Effector CD8-positive, alpha-beta T cell (primary cell): ENCODE measurements around the gene SLC41A1.

Source experiments
- DNase-seq: peaks from one replicate; lab custom pipeline; 2025; lab: John Stamatoyannopoulos, UW

SLC41A1 gene

DNA sequence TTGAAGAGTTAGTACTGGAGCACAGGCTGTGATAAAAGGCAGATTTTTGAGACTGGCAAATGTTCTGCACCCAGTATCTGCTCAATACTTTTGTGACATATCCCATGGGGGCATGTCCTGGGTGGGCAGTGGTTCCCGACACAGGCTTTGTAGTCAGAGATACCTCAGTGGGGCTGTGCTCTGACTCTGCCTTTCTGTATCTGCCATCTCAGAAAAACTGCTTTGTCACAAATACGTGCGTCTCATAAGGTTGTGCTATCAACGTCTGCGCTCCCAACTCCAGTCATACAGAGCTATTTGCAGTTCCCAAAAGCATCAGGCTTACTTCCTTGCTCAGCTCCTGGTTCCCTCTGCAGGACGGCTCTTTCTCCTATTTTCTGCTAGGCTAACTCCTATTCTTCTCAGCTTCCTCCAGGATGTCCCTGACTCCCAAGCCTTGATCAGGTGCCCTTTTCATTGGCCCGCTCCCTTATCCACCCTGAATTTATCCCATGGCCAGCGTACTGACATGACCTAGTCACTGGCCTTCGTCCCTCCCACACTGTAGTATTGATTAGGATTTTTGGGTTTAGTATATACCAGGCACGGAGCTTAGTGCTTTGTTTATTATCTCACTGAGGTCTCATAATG is 25.6 kb downstream of the SLC41A1 start:
- no peak for DNase-seq

DNA sequence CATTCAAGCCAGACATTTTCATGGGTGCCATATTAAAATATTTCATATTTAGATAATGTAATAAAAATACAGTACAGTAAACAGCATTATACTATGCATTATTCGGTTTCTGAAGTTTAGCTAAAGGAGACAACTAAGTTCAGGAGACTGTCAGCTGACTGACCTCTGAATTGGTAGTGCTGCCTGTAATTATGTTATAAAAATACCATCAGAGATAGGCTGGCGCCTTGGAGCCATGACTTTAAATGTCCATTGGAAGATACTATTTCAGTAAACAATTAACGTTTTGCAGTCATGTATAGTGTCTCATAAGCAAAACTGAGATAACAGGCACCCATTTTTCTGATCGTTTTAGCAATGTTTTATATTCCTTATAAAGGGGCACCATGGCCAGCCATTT is 26.4 kb downstream of the SLC41A1 start:
- no peak for DNase-seq

DNA sequence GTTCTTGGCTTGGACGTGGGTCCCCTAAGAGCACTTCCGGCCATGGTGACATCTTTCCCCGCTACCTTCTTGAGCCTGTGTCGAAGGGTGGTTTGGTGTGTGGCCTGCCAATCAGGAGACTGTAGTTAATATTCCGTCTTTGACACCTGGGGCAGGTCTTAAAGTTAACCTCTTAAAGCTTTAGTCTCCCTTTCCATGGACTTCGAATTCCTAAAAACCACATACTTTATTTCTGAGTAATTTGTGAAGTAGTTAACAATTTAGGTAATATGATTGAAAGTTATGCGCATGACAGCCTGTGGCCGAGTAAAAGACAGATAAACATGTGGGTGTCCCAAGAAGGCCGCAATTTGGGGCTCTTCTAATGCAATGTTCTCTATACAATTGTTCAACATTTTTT is 27.6 kb downstream of the SLC41A1 start:
- no peak for DNase-seq

DNA sequence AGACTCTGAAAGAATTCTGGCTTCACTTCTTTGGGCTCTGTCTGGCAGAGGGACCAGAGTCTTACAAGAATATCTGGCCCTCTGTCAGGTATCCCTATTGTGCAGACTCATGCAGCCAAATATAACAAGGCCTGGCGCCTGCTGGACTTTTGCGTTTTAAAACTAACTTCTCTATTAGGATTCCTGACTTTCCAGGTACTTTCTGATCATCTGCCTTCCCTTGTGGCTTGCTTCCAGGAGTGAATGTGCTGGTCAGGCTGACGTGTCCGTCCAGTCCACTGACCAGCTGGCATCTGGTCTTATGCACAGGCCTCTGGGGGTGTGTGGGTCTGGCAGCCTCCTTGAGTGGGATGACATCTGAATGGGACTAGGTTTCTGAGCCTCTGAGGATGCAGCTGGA is 29.1 kb downstream of the SLC41A1 start:
- DNase-seq: no peak

DNA sequence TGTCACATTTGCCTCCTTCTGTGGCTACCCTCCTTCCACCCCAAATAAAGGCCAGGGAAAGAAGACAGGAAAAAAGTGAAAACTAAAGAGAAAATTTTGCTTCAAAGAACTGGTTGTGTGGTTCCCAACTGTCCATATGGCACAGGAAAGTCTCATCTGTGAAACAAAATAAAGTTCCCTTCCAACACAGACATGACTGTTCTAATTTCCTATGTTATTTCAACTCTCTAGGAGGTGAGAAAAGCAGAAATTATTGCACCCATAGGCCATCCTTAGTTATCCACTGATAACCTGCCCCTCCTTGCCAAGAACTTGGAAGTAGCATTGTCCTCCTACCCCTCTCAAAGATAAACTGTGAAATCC is 29.6 kb downstream of the SLC41A1 start:
- no peak for DNase-seq

DNA sequence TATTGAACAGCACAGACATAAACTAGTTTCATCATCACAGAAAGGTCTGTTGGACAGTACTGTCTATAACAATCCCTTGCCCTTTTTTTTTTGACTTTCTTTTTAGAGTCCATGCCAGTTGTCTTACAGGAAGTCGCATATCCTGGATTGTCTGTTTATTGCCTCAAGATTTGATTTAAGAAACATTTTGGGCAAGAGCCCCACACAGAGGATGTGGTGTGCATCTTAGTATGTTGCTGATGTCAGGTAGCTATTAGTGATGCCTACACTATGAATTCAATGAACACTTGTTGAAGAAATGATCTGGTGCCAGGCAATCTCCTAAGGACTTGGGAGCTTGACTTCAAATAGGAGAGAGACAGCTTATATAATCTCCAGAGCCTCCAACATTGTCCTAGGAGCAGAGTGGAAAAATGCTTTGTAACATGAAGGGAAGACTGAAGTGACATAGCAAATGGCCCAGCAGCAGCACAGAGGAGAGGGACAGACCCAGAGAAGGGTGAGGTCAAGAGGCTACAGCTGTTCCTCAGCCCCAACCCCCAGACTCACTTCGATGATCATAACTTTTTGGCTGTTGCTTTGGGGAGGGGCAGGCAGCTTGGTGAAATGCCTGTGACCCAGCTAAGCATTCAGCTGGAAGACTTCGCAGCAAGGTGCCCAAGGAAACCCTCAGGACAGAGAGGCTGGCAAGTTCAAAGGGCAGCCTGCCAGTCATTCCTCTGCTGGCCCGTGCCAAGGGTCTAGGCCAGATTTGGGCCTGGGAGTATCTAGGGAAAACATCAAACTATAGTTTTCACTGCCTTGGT is 30.2 kb downstream of the SLC41A1 start:
- no peak for DNase-seq

DNA sequence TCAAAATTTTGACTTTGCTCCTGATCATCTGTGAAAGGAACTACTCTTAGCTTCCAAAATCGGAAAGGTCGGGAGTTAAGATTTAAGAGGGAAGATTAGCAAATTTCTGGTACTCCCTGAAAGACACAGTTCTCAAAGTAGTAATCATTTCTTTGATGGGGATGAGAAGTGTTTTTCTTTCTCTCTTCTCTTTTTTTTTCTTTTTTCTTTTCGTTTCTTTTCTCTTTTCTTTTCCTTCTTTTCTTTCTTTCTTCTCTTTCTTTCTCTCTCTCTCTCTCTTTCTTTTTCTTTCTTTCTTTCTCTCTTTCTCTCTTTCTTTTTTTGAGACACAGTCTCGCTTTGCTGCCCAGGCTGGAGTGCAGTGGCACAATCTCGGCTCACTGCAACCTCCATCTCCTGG is 32.7 kb downstream of the SLC41A1 start:
- no peak for DNase-seq

DNA sequence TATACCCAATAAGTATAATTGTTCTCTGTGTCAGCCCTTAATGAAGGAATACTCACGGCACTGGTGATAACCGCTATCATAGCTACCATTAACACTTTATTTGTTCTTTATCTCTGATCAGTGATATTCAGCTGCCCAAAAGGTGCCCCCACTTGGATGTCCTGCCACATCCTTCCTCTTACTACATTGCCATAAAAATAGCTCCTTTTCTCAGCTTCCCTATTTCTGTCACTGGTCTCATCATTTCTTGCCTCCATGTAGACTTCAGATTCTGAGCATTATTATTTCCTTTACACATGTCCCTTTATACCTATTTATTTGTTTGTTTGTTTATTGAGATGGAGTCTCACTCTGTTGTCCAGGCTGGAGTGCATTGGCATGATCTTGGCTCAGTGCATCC is 35.0 kb downstream of the SLC41A1 start:
- DNase-seq: no peak

DNA sequence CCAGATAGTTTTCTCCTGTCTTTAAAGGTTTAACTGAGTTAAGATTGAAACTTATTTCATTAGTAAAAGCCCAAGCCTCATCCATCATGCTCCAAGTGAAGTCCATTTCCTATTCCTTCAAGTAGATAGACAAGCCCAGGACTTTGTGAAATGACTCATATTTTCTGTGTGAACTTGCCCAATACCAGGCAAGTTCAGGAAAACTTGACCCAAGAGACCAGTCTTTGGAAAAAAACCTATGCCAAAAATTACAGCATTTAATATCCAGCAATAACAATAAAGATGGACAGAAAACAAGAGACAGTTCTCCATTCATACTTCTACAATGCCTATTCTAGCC is 37.3 kb downstream of the SLC41A1 start:
- no peak for DNase-seq

DNA sequence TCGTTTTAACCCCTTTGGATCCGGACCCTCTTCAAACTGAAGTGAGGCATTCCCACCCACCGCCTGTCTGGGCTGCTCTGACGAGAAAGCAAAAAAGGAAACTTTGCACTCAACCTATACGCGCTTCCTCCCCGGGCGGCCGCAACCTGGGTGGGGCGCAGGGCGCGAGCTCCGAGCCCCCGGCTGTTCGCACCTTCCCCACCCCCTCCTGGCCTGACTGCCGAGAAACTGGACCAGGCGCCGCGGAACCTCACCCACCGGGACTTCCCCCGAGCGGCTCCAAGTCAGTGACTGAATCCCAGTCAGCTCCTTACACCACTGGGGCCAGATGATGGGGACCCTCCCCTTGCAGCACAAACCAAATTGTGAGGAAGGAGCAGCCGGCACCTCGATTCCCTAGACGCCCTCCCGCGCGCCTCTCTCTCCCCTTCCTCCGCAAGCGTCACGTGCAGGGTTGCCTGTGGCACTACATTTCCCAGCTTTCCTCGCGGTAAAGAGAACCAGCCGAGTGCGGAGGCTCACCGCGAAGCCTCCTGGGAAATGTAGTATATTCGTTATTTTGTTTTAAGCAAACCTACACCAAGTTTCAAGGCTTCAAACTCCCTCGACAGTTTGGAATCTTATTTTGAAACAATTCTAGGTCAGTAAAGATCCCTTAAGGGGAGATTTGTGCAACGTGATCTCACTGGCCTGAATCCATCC is 37.8 kb downstream of the SLC41A1 start, which contains the start of gene RAB29:
Gene RAB29 (minus strand): TSS at position 468 of the 702 bp plus-strand sequence. CDS start 526 bp downstream, outside the sequence.
- DNase-seq: peak; percentile 78

DNA sequence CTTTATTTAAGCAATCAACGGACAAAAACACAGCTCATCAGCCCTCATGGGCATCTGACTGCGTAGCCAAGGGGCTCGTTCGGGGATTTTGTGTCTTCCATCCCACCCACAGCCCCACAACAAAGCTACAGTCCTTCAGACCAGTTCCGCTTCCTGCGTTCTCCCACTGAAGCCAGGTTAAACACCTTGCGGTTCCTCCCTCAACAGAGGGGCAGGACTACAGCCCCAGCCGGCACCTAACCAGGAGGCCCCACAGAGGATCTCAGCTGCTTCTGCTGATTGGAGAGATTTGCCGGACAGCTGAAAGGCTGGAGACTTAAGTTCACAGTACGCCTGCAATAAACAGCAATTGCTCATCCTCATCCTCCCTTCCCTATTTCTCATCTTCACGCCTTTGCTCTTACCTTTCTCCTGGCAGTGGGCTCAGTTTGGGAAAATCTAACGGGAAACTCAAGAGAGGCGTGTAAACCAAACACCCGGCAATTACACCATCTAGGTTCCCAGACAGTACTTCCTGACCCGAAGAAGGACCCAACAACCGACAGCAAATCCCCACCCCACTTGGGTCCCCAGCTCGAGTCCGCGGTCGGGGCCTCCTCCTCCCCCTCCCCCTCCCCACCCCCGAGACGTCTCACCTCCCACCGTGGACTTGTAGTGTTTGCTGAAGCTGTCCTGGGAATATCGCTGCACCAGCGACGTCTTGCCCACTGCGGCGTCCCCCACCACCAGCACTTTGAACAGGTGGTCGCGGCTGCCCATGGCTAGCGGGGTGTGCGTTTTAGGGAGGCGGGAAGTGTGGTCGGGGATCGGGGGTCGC is 38.6 kb downstream of the SLC41A1 start:
- peak; percentile 23 for DNase-seq

DNA sequence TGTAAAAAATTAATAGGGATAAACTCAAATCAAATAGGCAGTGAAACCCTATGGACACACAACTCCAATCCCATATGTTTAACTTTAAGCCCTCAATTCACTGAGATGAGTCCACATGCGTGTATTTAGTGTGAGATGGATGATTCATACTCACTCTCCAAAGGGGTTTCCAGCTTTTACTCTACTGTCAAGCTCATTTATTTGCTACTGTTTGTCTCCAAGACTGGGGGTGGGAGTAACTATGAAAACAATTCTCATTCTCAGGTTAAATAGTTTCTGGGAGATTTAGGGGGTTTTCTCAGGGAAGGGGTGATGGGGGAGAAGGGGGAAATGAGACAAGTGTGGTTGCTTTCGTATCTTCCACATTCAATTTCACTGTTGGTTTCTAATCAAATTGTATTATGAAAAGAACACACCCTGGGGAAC is 40.4 kb downstream of the SLC41A1 start:
- DNase-seq: no peak

DNA sequence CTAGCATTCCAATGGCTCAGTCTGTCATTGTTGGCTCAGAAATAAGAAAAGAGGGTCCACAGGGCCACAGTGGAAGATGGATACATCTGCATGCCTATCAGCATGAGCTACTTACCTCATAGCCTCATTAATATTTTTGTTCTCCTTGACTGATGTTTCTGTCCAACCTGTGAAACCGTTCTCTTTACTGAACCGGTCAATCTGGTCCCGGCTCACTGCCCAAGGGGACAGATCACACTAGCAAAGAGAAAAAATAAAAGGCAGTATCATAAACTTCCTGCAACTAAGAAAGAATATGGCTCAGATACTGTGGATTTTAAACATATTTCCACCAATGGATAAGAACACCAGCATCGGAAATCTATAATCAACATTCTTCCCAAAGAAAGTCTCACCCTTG is 42.4 kb downstream of the SLC41A1 start:
- no peak for DNase-seq

DNA sequence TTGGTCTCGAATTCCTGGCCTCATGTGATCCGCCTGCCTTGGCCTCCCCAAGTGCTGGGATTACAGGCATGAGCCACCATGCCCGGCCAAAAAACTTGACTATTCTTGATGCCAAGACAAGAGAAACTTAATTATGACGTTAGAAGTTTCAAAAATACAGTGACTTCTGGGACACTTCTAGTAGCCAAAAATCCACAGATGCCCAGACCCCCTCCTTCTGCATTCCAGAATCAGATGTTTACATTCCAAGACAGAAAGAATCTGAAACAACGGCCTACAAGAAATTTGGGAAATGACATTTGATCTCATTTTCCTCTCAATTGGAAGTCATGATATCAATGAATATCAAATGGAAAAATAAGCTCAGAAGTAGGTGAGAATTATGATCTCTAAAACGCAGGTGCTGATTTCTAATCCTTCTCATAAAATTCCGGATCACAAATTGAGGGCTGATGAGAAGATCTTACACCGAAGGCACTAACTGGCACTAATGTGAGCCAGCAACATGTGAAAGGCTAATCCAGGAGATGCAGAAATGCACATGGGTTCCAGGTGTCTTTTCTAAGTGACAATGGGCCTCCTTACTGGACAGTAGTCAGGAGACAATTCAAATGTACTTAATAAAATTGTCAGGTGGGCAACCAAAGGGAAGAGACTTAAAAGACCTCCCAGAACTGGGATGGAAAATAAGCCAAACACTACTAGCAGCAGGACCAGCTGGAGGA is 43.2 kb downstream of the SLC41A1 start:
- no peak for DNase-seq

DNA sequence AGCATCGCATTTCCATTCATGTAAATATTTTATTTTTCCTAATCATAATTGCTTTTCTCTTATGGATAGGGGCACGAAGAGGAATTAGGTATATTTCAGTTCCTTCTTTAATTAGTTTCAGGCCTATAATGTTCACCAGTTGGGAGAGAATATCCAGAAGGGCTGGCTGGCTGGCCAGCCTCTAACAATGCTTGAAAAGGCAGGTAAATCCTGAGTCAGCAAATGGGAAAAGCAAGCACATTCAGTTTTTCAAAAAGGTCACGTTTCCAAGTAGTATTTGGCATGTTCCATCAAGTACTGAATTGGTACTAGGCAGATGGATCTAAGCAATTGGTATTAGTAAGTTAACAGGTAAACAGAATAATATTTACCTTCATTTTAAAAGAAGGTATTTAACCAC is 45.8 kb downstream of the SLC41A1 start:
- no peak for DNase-seq

DNA sequence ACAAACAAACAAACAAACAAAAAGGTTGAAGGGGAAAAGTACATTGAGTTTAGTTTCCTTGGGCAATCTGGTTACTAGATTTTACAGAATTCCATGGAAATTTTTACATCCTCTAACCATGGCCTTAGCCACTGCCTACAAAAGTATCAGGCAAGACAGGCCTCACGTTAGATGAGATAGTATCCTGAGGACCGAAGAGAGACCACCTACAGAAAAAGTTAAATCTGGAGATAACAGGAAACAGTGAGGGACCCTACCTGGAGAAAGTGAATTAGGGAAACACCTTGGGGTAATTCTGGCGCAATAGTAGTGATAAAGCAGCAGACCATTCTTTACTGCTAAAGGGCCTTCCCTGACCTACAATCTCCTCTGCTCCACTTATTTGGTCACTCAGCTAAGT is 46.4 kb downstream of the SLC41A1 start:
- DNase-seq: no peak

DNA sequence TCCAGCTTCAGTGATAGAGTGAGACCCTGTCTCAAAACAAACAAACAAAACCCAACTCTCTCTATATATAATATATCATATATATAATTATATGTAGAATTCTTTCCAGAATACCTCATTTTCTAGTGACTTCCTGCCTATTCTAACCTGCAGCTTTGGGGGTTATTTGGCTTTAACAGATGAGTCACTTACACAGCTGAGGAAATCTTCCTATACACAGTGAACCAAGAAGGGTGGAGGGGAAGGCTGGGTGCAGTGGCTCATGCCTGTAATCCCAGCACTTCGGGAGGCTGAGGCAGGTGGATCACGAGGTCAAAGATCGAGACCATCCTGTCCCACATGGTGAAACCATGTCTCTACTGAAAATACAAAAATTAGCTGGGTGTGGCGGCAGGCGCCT is 47.0 kb downstream of the SLC41A1 start:
- DNase-seq: no peak

DNA sequence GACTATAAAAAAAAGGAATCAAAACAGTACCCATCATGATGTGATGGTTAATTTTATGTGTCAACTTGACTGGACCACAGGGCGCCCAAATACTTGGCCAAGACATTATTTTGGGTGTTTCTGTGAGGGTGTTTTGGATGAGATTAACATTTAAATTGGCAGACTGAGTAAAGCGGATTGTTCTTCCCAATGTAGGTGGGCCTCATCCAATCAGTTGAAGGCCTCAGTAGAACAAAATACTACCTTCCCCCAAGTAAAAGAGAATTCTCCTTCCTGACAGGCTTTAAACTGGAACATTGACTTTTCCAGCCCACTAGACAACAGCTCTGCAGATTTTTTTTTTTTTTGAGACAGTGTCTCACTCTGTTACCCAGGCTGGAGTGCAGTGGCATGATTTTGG is 48.4 kb downstream of the SLC41A1 start:
- DNase-seq: no peak

DNA sequence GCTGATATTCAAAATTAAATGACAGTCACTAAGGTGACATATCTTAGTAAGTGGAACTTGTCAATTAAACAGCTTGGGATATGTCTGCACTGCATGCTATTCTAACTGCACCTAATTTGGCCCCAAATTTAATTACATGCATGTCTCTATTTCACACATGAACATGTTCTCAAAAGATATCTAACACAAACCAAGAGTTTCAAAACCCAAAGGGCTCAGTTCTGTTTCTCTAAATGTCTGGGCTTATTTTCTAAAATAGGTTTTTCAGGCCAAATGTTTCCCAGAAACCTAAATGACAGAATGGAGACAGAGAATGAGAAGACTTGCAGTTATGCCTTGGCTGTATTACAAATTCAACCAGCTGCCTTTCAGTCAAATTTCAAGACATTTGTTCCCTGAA is 49.0 kb downstream of the SLC41A1 start:
- DNase-seq: no peak

DNA sequence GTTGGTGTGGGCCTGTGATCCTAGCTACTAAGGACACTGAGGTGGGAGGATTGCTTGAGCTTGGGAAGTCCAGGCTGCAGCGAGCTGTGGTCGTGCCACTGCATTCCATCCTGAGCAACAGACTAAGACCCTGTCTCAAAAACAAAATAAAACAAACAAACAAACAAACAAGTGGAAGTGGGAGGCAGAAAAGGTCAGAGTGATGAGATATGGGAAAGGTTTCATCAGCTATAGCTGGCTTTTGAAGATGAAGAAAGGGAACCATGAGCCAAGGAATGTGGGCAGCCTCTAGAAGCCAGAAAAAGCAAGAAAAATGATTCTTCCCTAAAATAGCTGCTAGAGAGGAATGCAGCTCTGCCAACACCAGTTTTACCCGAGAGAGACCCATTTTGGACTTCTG is 52.4 kb downstream of the SLC41A1 start:
- no peak for DNase-seq

DNA sequence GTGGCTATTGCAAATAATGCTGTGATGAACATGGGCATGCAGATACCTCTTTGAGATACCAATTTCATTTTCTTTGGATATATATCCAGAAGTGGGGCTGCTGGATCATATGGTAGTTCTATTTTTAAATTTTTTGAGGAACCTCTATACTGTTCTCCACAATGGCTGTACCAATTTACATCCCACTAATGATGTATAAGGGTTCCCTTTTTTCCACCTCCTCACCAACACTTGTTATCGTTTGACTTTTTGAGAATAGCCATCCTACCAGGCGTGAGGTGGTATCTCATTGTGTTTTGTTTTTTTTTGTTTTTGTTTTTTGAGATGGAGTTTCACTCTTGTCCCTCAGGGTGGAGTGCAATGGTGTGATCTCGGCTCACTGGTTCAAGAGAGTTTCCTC is 56.4 kb downstream of the SLC41A1 start:
- no peak for DNase-seq

DNA sequence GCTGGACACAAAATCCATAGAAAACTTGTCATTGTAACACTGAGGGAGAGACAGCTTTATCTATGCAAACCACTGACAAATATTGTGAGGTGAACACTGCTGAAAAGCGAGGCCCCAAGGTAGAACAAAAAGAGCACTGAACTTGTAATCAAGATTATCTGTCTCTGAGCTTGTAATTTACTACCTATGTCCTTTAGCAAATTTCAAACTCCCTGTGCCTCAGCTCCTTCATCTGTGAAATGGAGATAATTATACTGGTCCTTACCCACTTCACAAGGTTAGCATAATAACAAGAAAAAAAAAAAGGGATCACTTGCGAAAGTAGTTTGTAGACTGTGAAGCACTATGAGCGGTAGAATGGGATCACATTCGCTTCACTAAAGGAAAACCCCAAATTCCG is 58.1 kb downstream of the SLC41A1 start:
- no peak for DNase-seq
